HepG2 (cell line): ENCODE measurements around the gene CEBPA. TPM values are rescaled to one million over a fixed set of nuclear protein-coding genes. Genes with fewer than 3 reads are reported as not detected.

ENCODE experiments used
- ATAC-seq: fragments of 200-7000 bp; cut with Tn5 transposase; 3 replicates; pipeline ENCODE4 v1.9.1; 2020; ENCODE audit warnings: mild to moderate bottlenecking, moderate library complexity
- BruUV-seq: library from RNA; stranded (reverse); fragments of 400-500 nt; replicated peaks from 2 replicates; lab custom pipeline; 2021; lab: Mats Ljungman, UMichigan
- CTCF ChIA-PET: fragments of 300-600 bp; formaldehyde crosslinking; extraction: SDS; loops from one replicate; lab custom pipeline; 2021; ENCODE audit warnings: low total read pairs, inconsistent platforms, low intra/inter-chr PET ratio; lab: Yijun Ruan, JAX
- POLR2A ChIA-PET: fragments of 350-600 bp; sonication (Branson Sonifier 250); formaldehyde crosslinking; loops from one replicate; lab custom pipeline; 2020; ENCODE audit warnings: antibody characterized with exemption, inconsistent platforms; lab: Yijun Ruan, JAX
- DNase-seq: peaks from one replicate; pipeline ENCODE4 v3.0.0-alpha.2; 2015; ENCODE audit warnings: low spot score
- FAIRE-seq: peaks from 3 replicates; lab custom pipeline; 2011; peaks lifted over from hg19 to GRCh38; lab: Jason Lieb, UNC
- H2AFZ ChIP-seq: one replicate; pipeline ENCODE4 v1.6.1; 2011; ENCODE audit warnings: low read length, inconsistent platforms
- H3K27ac ChIP-seq: fragments of 300-600 bp; 3 replicates; pipeline ENCODE4 v1.8.0; 2011; ENCODE audit warnings: mixed run types, mild to moderate bottlenecking, mixed read lengths, low read length, inconsistent platforms; ENCODE audit not compliant: insufficient read depth; ENCODE audit errors: extremely low read length
- H3K27me3 ChIP-seq, 2 experiments: fragments of 200-600 bp in 1 of 2; 2 replicates in 1 of 2; 3 replicates in 1 of 2; pipeline versions ENCODE4 v1.6.0 to v1.8.0; 2011; ENCODE audit warnings: low read length in 2 of 2, mild to moderate bottlenecking in 2 of 2, moderate library complexity in 2 of 2, inconsistent platforms in 1 of 2; ENCODE audit not compliant: insufficient read depth in 2 of 2, control insufficient read depth in 1 of 2
- H3K36me3 ChIP-seq, 2 experiments: fragments of 200-600 bp in 1 of 2; replicated peaks in 1 of 2; 2 replicates in 1 of 2; 3 replicates in 1 of 2; pipeline versions ENCODE4 v1.5.1 to v1.8.0; 2011; ENCODE audit warnings: low read length in 2 of 2, inconsistent platforms in 1 of 2; ENCODE audit not compliant: insufficient read depth in 2 of 2, control insufficient read depth in 1 of 2
- H3K4me1 ChIP-seq: 2 replicates; pipeline ENCODE4 v1.5.1; 2012; ENCODE audit warnings: low read length, inconsistent platforms; ENCODE audit not compliant: insufficient read depth
- H3K4me2 ChIP-seq: 2 replicates; pipeline ENCODE4 v1.6.0; 2011; ENCODE audit warnings: low read depth, low read length, inconsistent platforms
- H3K4me3 ChIP-seq, 3 experiments: fragments of 200-600 bp in 1 of 3; sonication (generic), shearing (Covaris generic) in 1 of 3; replicated peaks in 1 of 3; 2 replicates each; pipeline ENCODE4 v1.5.1; 2011 to 2016; ENCODE audit warnings: low read length in 3 of 3, inconsistent platforms in 2 of 3, low read depth in 2 of 3, mild to moderate bottlenecking in 2 of 3, control low read depth in 1 of 3, mixed read lengths in 1 of 3; ENCODE audit not compliant: insufficient read depth in 1 of 3
- H3K79me2 ChIP-seq: one replicate; pipeline ENCODE4 v1.6.1; 2011; ENCODE audit warnings: low read length, inconsistent platforms; ENCODE audit not compliant: insufficient read depth
- H3K9ac ChIP-seq: 2 replicates; pipeline ENCODE4 v1.6.0; 2011; ENCODE audit warnings: mild to moderate bottlenecking, low read depth, low read length, inconsistent platforms; ENCODE audit not compliant: insufficient read depth
- H3K9me3 ChIP-seq: 2 replicates; pipeline ENCODE4 v1.5.1; 2012; ENCODE audit warnings: mild to moderate bottlenecking, low read length
- H4K20me1 ChIP-seq: 2 replicates; pipeline ENCODE4 v1.6.0; 2011; ENCODE audit warnings: inconsistent platforms, mild to moderate bottlenecking, low read length, moderate library complexity; ENCODE audit not compliant: insufficient read depth
- CBFB ChIP-seq: sonication (generic); formaldehyde crosslinking; IDR thresholded peaks from 2 replicates; pipeline ENCODE4 v1.4.0; 2020; ENCODE audit warnings: missing genetic modification reagents
- HOXA3 ChIP-seq: sonication (generic); formaldehyde crosslinking; IDR thresholded peaks from 2 replicates; pipeline ENCODE4 v1.5.0; 2020; ENCODE audit warnings: missing genetic modification reagents
- YEATS4 ChIP-seq: sonication (generic); formaldehyde crosslinking; IDR thresholded peaks from 2 replicates; pipeline ENCODE4 v1.4.0; 2020; ENCODE audit warnings: missing genetic modification reagents, borderline replicate concordance
- ZMYM3 ChIP-seq: sonication (generic); formaldehyde crosslinking; IDR thresholded peaks from 2 replicates; pipeline ENCODE4 v1.5.1; 2020; ENCODE audit warnings: mild to moderate bottlenecking, missing genetic modification reagents
- ZNF121 ChIP-seq: sonication (generic); formaldehyde crosslinking; IDR thresholded peaks from 2 replicates; pipeline ENCODE4 v1.5.0; 2020; ENCODE audit warnings: mild to moderate bottlenecking, missing genetic modification reagents
- ZNF563 ChIP-seq: sonication (generic); formaldehyde crosslinking; IDR thresholded peaks from 2 replicates; pipeline ENCODE4 v1.8.0; 2022; ENCODE audit warnings: mild to moderate bottlenecking, moderate library complexity, missing genetic modification reagents
- WGBS: methylation state at CpG from one replicate; pipeline ENCODE4 v1.1.6; 2017; ENCODE audit warnings: low lambda C conversion rate; 5-methylcytosine and 5-hydroxymethylcytosine counted together
- in situ Hi-C: cut with HindIII; loops from 2 replicates; pipeline ENCODE4 v1.10.0; 2017; ENCODE audit warnings: low pct_unique_long_range_greater_than_20kb; ENCODE audit not compliant: extremely low pct_ligation_motif_present
- intact Hi-C: fragments of 100-400 bp; cut with micrococcal nuclease; formaldehyde crosslinking; loops from one replicate; pipeline ENCODE4 v1.10.0; 2022; ENCODE audit not compliant: unreplicated experiment
- polyA plus RNA-seq, 8 experiments: library from polyadenylated mRNA; depleted of rRNA in 3 of 8; stranded (reverse) in 7 of 8; unstranded in 1 of 8; fragments of >200 nt; fragmentation: Illumina TruSeq in 4 of 8; extraction: Trizol in 4 of 8; gene quantifications; 2 replicates each; pipeline versions ENCODE4 v1.2.1 to v1.2.3, GENCODE V29; 2011 to 2016; ENCODE audit warnings: low read depth in 4 of 8, missing spikeins in 1 of 8, mixed read lengths in 1 of 8; ENCODE audit not compliant: insufficient read depth in 1 of 8
- total RNA-seq, 5 experiments: library from RNA; depleted of rRNA; stranded (reverse); fragments of >200 nt; fragmentation: Illumina TruSeq; extraction: Trizol; gene quantifications; 2 replicates each; pipeline ENCODE4 v1.2.3, GENCODE V29; 2016; ENCODE audit warnings: low read depth in 1 of 5
- TF ChIP-seq, protein P1 (sequence below): sonication (generic); formaldehyde crosslinking; IDR thresholded peaks from 2 replicates; pipeline ENCODE4 v1.5.0; 2020; ENCODE audit warnings: mild to moderate bottlenecking, missing genetic modification reagents
- TF ChIP-seq, protein P2 (sequence below): sonication (generic); formaldehyde crosslinking; IDR thresholded peaks from 2 replicates; pipeline ENCODE4 v1.4.0; 2020; ENCODE audit warnings: mild to moderate bottlenecking, missing genetic modification reagents

CEBPA gene
- total and polyA plus RNA-seq, 2 of the 13 experiments (the other 11 are each of a cell fraction or from before 2014, with no cell fraction given), result 24.8 to 103 TPM

DNA sequence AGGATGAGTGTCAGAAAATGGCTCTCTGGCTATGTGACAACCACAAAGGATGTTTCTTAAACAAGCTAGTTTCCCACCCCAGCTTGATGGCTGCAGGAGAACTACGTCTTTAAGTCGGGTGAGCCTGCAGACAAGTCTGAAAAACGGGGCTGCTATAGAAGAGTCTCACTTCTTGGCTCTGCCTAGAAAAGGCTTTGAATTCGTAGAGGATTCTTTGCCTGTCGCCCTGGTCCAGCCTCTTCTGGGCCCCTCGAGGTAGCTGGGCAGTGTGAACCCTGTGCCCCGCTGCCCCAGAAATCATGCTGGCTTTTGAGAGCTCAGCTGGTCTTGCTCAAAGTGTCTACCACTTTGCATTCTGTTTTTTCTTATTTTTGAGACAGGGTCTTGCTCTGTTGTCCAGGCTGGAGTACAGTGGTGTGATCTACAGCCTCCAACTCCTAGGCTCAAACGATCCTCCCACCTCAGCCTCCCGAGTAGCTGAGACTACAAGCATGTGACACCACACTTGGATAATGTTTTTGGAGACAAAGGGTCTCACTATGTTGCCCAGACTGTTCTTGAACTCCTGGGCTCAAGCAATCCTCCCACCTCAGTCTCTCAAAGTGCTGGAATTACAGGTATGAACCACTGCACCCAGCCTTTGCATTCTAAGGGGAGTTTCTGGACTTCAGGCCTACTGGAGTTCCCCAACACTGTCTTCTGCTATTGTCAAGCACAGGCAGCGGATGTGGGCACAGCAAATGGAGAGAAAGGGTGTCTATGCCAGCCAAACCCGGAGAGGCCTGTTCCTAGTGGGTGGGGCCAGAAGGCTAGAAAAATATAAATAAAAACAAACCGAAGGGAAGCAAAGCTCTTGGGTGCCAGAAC is 6.5 kb downstream of the CEBPA start:
- ChIA-PET CTCF (no interaction called here), POLR2A (interaction anchor here (0.8 to 15.1 kb wide), 9 partner anchors 8 to 108 kb away, joined by 3 to 380 read pairs (median 4); partner anchors contain the start of gene CEBPG)
- H3K4me1 ChIP-seq, result peaks cover 88% of the 10 kb centered on the region

More for the DNA sequence above, 6.5 kb downstream of the CEBPA start:
- no peaks in the 10 kb centered on the region; a peak in 1 of 5 replicates for H3K36me3 ChIP-seq
- peak overlapping the region; percentile 24 for H3K27ac ChIP-seq
- H2AFZ ChIP-seq, result no peak overlapping the region
- no peaks in the 10 kb centered on the region for H3K9me3 ChIP-seq
- H4K20me1 ChIP-seq, result peaks cover 15% of the 10 kb centered on the region; the same call in 1 of the 2 replicates
- no peaks in the 10 kb centered on the region for H3K27me3 ChIP-seq
- H3K9ac ChIP-seq, result no peak overlapping the region
- BruUV-seq, result no TSS peak
- intact Hi-C loops, result loop anchor here (2.0 kb wide), 1 partner anchor 47 kb away; no protein-coding TSS in a partner anchor
- H3K4me3 ChIP-seq, result no peak overlapping the region
- TF ChIP-seq YEATS4 (CRISPR knock-in tag), result 0 out of 2 replicates have a peak, but pooled peaks have one; percentile 19
- TF ChIP-seq, protein P1, sequence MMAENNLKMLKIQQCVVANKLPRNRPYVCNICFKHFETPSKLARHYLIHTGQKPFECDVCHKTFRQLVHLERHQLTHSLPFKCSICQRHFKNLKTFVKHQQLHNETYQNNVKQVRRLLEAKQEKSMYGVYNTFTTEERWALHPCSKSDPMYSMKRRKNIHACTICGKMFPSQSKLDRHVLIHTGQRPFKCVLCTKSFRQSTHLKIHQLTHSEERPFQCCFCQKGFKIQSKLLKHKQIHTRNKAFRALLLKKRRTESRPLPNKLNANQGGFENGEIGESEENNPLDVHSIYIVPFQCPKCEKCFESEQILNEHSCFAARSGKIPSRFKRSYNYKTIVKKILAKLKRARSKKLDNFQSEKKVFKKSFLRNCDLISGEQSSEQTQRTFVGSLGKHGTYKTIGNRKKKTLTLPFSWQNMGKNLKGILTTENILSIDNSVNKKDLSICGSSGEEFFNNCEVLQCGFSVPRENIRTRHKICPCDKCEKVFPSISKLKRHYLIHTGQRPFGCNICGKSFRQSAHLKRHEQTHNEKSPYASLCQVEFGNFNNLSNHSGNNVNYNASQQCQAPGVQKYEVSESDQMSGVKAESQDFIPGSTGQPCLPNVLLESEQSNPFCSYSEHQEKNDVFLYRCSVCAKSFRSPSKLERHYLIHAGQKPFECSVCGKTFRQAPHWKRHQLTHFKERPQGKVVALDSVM, result peak; percentile 88
- TF ChIP-seq ZMYM3 (CRISPR knock-in tag), result peak; percentile 24; the same call in 1 of the 2 replicates
- TF ChIP-seq CBFB (CRISPR knock-in tag), result no peak
- peak; percentile 92 for TF ChIP-seq ZNF121 (CRISPR knock-in tag)
- TF ChIP-seq, protein P2, sequence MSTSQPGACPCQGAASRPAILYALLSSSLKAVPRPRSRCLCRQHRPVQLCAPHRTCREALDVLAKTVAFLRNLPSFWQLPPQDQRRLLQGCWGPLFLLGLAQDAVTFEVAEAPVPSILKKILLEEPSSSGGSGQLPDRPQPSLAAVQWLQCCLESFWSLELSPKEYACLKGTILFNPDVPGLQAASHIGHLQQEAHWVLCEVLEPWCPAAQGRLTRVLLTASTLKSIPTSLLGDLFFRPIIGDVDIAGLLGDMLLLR, result no peak
- peak; percentile 19; the same call in 1 of the 2 replicates for TF ChIP-seq HOXA3
- no peak for TF ChIP-seq ZNF563 (CRISPR knock-in tag)
- ATAC-seq, result no peak
- FAIRE-seq, result no peak
- DNase-seq, result no peak
- in situ Hi-C loops, result no loop called here
- H3K79me2 ChIP-seq, result peaks cover 21% of the 10 kb centered on the region
- no peak overlapping the region for H3K4me2 ChIP-seq
- WGBS, result 59% methylated on average over 8 of the region's 12 CpGs
